Kidney epithelial cell (primary cell): Measurements from ENCODE around the gene MCM5. TPM values are rescaled to one million over a fixed set of nuclear protein-coding genes. Genes with fewer than 3 reads are reported as not detected.

Experiments used
- DNase-seq: peaks from one replicate; pipeline ENCODE4 v3.0.0-alpha.2; 2010; ENCODE audit warnings: low read depth
- H3K27me3 ChIP-seq: 2 replicates; pipeline ENCODE4 v1.6.0; 2011; ENCODE audit warnings: low read length; ENCODE audit not compliant: control insufficient read depth, insufficient read depth
- H3K36me3 ChIP-seq: 2 replicates; pipeline ENCODE4 v1.5.1; 2011; ENCODE audit warnings: low read length; ENCODE audit not compliant: control insufficient read depth, insufficient read depth
- H3K4me3 ChIP-seq: 2 replicates; pipeline ENCODE4 v1.5.1; 2011; ENCODE audit warnings: low read depth, mild to moderate bottlenecking, control low read depth, low read length
- CTCF ChIP-seq: IDR thresholded peaks from 2 replicates; pipeline ENCODE4 v1.5.1; 2011; ENCODE audit warnings: mild to moderate bottlenecking, moderate library complexity, low read length, control low read depth, inconsistent platforms; ENCODE audit not compliant: insufficient read depth, poor library complexity, severe bottlenecking
- total RNA-seq: library from RNA; depleted of rRNA; stranded (reverse); fragments of >200 nt; gene quantifications from 2 replicates; pipeline ENCODE4 v1.2.3, GENCODE V29; 2015

MCM5 gene
- total RNA-seq, 1 donor from 2014 or later, result 34.6 TPM

- no peak overlapping the region for H3K4me3 ChIP-seq
- TF ChIP-seq CTCF, result no peak
Measured at GRCh38 chr22:35413624-35414023, 13.7 kb downstream of the MCM5 start.

DNA sequence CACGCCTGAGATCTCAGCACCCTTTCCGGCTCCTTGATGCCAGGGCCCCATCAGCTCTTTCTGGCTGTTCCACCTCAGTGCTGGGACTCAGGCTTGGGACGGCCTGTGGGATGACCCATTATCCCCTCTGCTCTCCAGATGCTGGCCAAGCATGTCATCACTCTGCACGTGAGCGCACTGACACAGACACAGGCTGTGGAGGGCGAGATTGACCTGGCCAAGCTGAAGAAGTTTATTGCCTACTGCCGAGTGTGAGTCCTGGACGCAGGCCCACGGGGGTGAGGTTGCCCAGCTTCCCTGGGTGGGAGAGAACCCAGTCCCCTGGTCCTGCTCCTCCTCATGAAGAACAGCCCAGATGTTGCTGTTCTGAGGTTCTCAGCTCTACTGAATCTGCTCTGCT lies 17.7 kb downstream of the MCM5 start:
- Histone ChIP-seq H3K36me3 (peaks cover 2% of the 10 kb centered on the region), H3K27me3 (no peaks in the 10 kb centered on the region), H3K4me3 (no peak overlapping the region)
- no peak for DNase-seq
- no peak for TF ChIP-seq CTCF

More at GRCh38 chr22:35413624-35414023, 13.7 kb downstream of the MCM5 start:
- no peaks in the 10 kb centered on the region for H3K36me3 ChIP-seq
- no peak for DNase-seq
- H3K27me3 ChIP-seq, result no peaks in the 10 kb centered on the region

GRCh38 chr22:35418088-35418487 lies 18.1 kb downstream of the MCM5 start:
- no peak overlapping the region for H3K4me3 ChIP-seq
- DNase-seq, result no peak
- TF ChIP-seq CTCF, result no peak
- peaks cover 2% of the 10 kb centered on the region for H3K36me3 ChIP-seq
- H3K27me3 ChIP-seq, result no peaks in the 10 kb centered on the region

- H3K27me3 ChIP-seq, result no peaks in the 10 kb centered on the region
- no peak for DNase-seq
- no peak overlapping the region for H3K4me3 ChIP-seq
- TF ChIP-seq CTCF, result no peak
- H3K36me3 ChIP-seq, result peaks cover 2% of the 10 kb centered on the region
Measured at GRCh38 chr22:35418731-35419130, 18.8 kb downstream of the MCM5 start.

DNA sequence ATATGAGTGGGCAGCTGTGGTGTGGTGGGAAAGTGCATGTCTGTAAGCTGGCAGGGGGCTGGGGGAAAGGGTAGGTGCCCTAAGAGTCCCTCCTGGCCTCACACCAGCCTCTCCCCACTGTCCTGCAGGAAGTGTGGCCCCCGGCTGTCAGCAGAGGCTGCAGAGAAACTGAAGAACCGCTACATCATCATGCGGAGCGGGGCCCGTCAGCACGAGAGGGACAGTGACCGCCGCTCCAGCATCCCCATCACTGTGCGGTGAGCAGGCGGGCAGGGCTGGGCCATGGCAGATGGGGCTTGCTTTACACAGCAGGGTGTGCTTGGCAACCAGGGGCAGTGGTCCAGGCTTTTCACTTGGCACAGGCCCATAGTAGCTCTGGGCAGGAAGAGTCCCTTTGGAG lies 19.8 kb downstream of the MCM5 start:
- no peak for TF ChIP-seq CTCF
- Histone ChIP-seq H3K27me3 (no peaks in the 10 kb centered on the region), H3K36me3 (peaks cover 3% of the 10 kb centered on the region), H3K4me3 (no peak overlapping the region)
- DNase-seq, result no peak

DNA sequence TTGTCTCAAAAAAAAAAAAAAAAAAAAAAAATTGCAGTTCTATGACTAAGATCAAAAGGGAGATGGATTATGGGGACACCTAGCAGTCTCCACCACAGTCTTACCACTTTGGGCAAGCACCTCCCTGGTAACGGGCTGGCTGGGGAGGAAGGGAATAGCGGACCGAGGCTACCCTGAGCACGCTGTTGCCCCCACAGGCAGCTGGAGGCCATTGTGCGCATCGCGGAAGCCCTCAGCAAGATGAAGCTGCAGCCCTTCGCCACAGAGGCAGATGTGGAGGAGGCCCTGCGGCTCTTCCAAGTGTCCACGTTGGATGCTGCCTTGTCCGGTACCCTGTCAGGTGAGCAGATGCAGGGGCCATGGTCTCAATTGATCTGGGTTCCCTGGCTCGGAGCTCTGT lies 21.2 kb downstream of the MCM5 start:
- no peaks in the 10 kb centered on the region for H3K27me3 ChIP-seq
- peaks cover 3% of the 10 kb centered on the region for H3K36me3 ChIP-seq
- DNase-seq, result no peak
- H3K4me3 ChIP-seq, result no peak overlapping the region
- TF ChIP-seq CTCF, result no peak
